H1 (cell line): ENCODE data around the gene FLOT1. TPM values are rescaled to one million over a fixed set of nuclear protein-coding genes. Genes with fewer than 3 reads are reported as not detected.

Experiments used
- CTCF ChIA-PET: fragments of 300-600 bp; sonication (Branson Sonifier 250); formaldehyde crosslinking; loops from one replicate; lab custom pipeline; 2021; ENCODE audit not compliant: partially characterized antibody; lab: Charles Lee
- POLR2A ChIA-PET: fragments of 300-600 bp; sonication (Branson Sonifier 250); formaldehyde crosslinking; loops from one replicate; lab custom pipeline; 2021; ENCODE audit warnings: inconsistent platforms; ENCODE audit not compliant: partially characterized antibody; lab: Charles Lee
- DNase-seq, 2 experiments: peaks; one replicate each; pipeline versions ENCODE4 v3.0.0 to v3.0.0-alpha.2; 2010 to 2022; ENCODE audit warnings: low spot score in 2 of 2, low read depth in 1 of 2, mixed read lengths in 1 of 2
- FAIRE-seq: peaks from 2 replicates; lab custom pipeline; 2011; peaks lifted over from hg19 to GRCh38; lab: Jason Lieb, UNC
- H2AFZ ChIP-seq: 2 replicates; pipeline ENCODE4 v1.8.1; 2012; ENCODE audit warnings: low read length, inconsistent platforms
- H2AK5ac ChIP-seq: 2 replicates; pipeline ENCODE4 v1.6.1; 2013; ENCODE audit warnings: low read depth, low read length
- H2BK120ac ChIP-seq: replicated peaks from 2 replicates; pipeline ENCODE3; 2013; ENCODE audit warnings: low read depth, low read length, inconsistent platforms
- H2BK12ac ChIP-seq: 2 replicates; pipeline ENCODE4 v1.6.1; 2013; ENCODE audit warnings: low read depth, low read length
- H2BK15ac ChIP-seq: 2 replicates; pipeline ENCODE4 v1.6.1; 2013; ENCODE audit warnings: low read length
- H2BK20ac ChIP-seq: 2 replicates; pipeline ENCODE4 v1.6.1; 2013; ENCODE audit warnings: low read length
- H2BK5ac ChIP-seq: 2 replicates; pipeline ENCODE4 v1.6.1; 2013; ENCODE audit warnings: low read depth, low read length
- H3K14ac ChIP-seq: 2 replicates; pipeline ENCODE4 v1.6.1; 2013; ENCODE audit warnings: inconsistent platforms; ENCODE audit not compliant: insufficient read length
- H3K18ac ChIP-seq: 2 replicates; pipeline ENCODE4 v1.6.1; 2013; ENCODE audit warnings: low read length; ENCODE audit errors: extremely low read depth
- H3K23ac ChIP-seq: 2 replicates; pipeline ENCODE4 v1.6.1; 2013; ENCODE audit warnings: inconsistent platforms; ENCODE audit not compliant: insufficient read length
- H3K23me2 ChIP-seq: 2 replicates; pipeline ENCODE4 v1.6.1; 2013; ENCODE audit warnings: low read depth, low read length
- H3K27ac ChIP-seq: 2 replicates; pipeline ENCODE4 v1.6.1; 2011; ENCODE audit warnings: low read depth, low read length, inconsistent platforms
- H3K27me3 ChIP-seq, 4 experiments: replicated peaks in 1 of 4; 1 replicate in 1 of 4; 2 replicates in 3 of 4; pipeline versions ENCODE4 v1.6.1 to v1.8.1; 2011 to 2013; ENCODE audit warnings: low read length in 3 of 4, mild to moderate bottlenecking in 3 of 4, inconsistent platforms in 2 of 4, mixed read lengths in 2 of 4, moderate library complexity in 1 of 4; ENCODE audit not compliant: control insufficient read depth in 3 of 4, insufficient read depth in 3 of 4; ENCODE audit errors: extremely low read depth in 1 of 4
- H3K36me3 ChIP-seq, 4 experiments: 2 replicates each; pipeline versions ENCODE4 v1.6.1 to v1.8.1; 2011 to 2013; ENCODE audit warnings: mild to moderate bottlenecking in 4 of 4, low read length in 3 of 4, moderate library complexity in 2 of 4, control low read depth in 1 of 4, inconsistent platforms in 1 of 4; ENCODE audit not compliant: insufficient read depth in 4 of 4, control insufficient read depth in 2 of 4
- H3K4ac ChIP-seq: replicated peaks from 2 replicates; pipeline ENCODE3; 2013; ENCODE audit warnings: low read length, low read depth, mixed read lengths, inconsistent platforms; ENCODE audit not compliant: insufficient read length
- H3K4me1 ChIP-seq, 4 experiments: replicated peaks in 1 of 4; 1 replicate in 1 of 4; 2 replicates in 3 of 4; pipeline versions ENCODE4 v1.6.1 to v1.8.1; 2011 to 2013; ENCODE audit warnings: low read length in 3 of 4, inconsistent platforms in 2 of 4, mixed read lengths in 1 of 4; ENCODE audit not compliant: insufficient read depth in 4 of 4, control insufficient read depth in 3 of 4
- H3K4me2 ChIP-seq, 2 experiments: 2 replicates each; pipeline versions ENCODE4 v1.6.1 to v1.8.1; 2011 to 2013; ENCODE audit warnings: low read depth in 2 of 2, low read length in 2 of 2, control low read depth in 1 of 2, inconsistent platforms in 1 of 2, mild to moderate bottlenecking in 1 of 2; ENCODE audit not compliant: insufficient read depth in 1 of 2
- H3K4me3 ChIP-seq, 4 experiments: fragments of 200-600, 300-600 bp in 1 of 4; sonication (generic), shearing (Covaris generic), sonication (Bioruptor Twin) in 1 of 4; 2 replicates each; pipeline versions ENCODE4 v1.5.1 to v1.8.1; 2011 to 2016; ENCODE audit warnings: low read length in 4 of 4, low read depth in 3 of 4, control low read depth in 2 of 4, inconsistent platforms in 2 of 4, mild to moderate bottlenecking in 2 of 4, mixed read lengths in 1 of 4, moderate library complexity in 1 of 4; ENCODE audit not compliant: insufficient read depth in 2 of 4; ENCODE audit errors: extremely low read depth in 1 of 4
- H3K56ac ChIP-seq: replicated peaks from 2 replicates; pipeline ENCODE3; 2013; ENCODE audit warnings: low read depth, mild to moderate bottlenecking, mixed read lengths, low read length, inconsistent platforms; ENCODE audit not compliant: insufficient read length
- H3K79me1 ChIP-seq: 2 replicates; pipeline ENCODE4 v1.6.1; 2013; ENCODE audit warnings: low read depth, low read length, control low read depth
- H3K79me2 ChIP-seq, 2 experiments: 2 replicates each; pipeline versions ENCODE4 v1.6.1 to v1.8.1; 2012 to 2013; ENCODE audit warnings: low read length in 2 of 2, mild to moderate bottlenecking in 2 of 2, inconsistent platforms in 1 of 2; ENCODE audit not compliant: insufficient read depth in 2 of 2, control insufficient read depth in 1 of 2
- H3K9ac ChIP-seq, 4 experiments: replicated peaks in 1 of 4; 1 replicate in 1 of 4; 2 replicates in 3 of 4; pipeline versions ENCODE4 v1.6.1 to v1.8.1; 2011 to 2013; ENCODE audit warnings: low read depth in 3 of 4, low read length in 3 of 4, control low read depth in 2 of 4, mild to moderate bottlenecking in 2 of 4, moderate library complexity in 2 of 4, inconsistent platforms in 1 of 4; ENCODE audit errors: extremely low read depth in 1 of 4
- H3K9me3 ChIP-seq, 2 experiments: 2 replicates each; pipeline versions ENCODE4 v1.6.1 to v1.8.1; 2012 to 2013; ENCODE audit warnings: mild to moderate bottlenecking in 2 of 2, moderate library complexity in 2 of 2, control low read depth in 1 of 2, inconsistent platforms in 1 of 2, low read depth in 1 of 2, low read length in 1 of 2, mixed read lengths in 1 of 2; ENCODE audit not compliant: insufficient read depth in 2 of 2
- H4K20me1 ChIP-seq, 2 experiments: replicated peaks in 1 of 2; 2 replicates each; pipeline versions ENCODE3 to v1.8.1; 2011 to 2013; ENCODE audit warnings: inconsistent platforms in 2 of 2, low read length in 2 of 2, mild to moderate bottlenecking in 1 of 2; ENCODE audit not compliant: insufficient read depth in 2 of 2, control insufficient read depth in 1 of 2
- H4K5ac ChIP-seq: 2 replicates; pipeline ENCODE4 v1.6.1; 2013; ENCODE audit warnings: low read length, low read depth, mixed read lengths, inconsistent platforms; ENCODE audit not compliant: insufficient read length
- H4K8ac ChIP-seq: 2 replicates; pipeline ENCODE4 v1.8.0; 2013; ENCODE audit warnings: mild to moderate bottlenecking, moderate library complexity, low read length, inconsistent platforms; ENCODE audit not compliant: insufficient read depth; ENCODE audit errors: extremely low read depth
- H4K91ac ChIP-seq: replicated peaks from 2 replicates; pipeline ENCODE3; 2013; ENCODE audit warnings: low read length, mixed read lengths, inconsistent platforms; ENCODE audit not compliant: insufficient read length
- ASH2L ChIP-seq: fragments of 200-600, 300-600 bp; sonication (generic); IDR thresholded peaks from one replicate; pipeline ENCODE4 v1.7.1; 2017; ENCODE audit warnings: low read length
- CEBPB ChIP-seq: IDR thresholded peaks from 2 replicates; pipeline ENCODE4 v1.6.1; 2012; ENCODE audit warnings: low read depth, low read length
- E2F6 ChIP-seq: IDR thresholded peaks from 2 replicates; pipeline ENCODE4 v1.6.1; 2012; ENCODE audit warnings: inconsistent platforms
- KDM5A ChIP-seq: fragments of 200-600 bp; IDR thresholded peaks from 2 replicates; pipeline ENCODE4 v1.7.1; 2012; ENCODE audit warnings: mild to moderate bottlenecking, low read length, inconsistent platforms, mixed read lengths
- PHF8 ChIP-seq: fragments of 200-600 bp; sonication (generic); conservative IDR thresholded peaks from 2 replicates; pipeline ENCODE4 v1.7.1; 2012; ENCODE audit warnings: low read depth, mild to moderate bottlenecking, inconsistent platforms, low read length, moderate library complexity
- SUZ12 ChIP-seq: fragments of 200-600 bp; sonication (generic); IDR thresholded peaks from 2 replicates; pipeline ENCODE4 v1.6.1; 2012; ENCODE audit warnings: mild to moderate bottlenecking, inconsistent platforms, low read length, moderate library complexity, mixed read lengths
- polyA plus RNA-seq, 7 experiments: library from polyadenylated mRNA; depleted of rRNA in 3 of 7; stranded (reverse) in 5 of 7; unstranded in 2 of 7; fragments of >200 nt in 5 of 7; fragments of 200-250 nt in 2 of 7; gene quantifications; 1 replicate in 5 of 7; 2 replicates in 1 of 7; 4 replicates in 1 of 7; pipeline versions ENCODE4 v1.2.1 to v1.2.3, GENCODE V29; 2011 to 2013; ENCODE audit warnings: missing spikeins in 2 of 7, mixed read lengths in 2 of 7
- total RNA-seq: library from RNA; stranded (reverse); fragmentation: NEBNext Ultra II Directional; extraction: Animal tissue kit (Norgen Biotek cat#: 25700); gene quantifications from 2 replicates; pipeline ENCODE4 v1.2.1, GENCODE V29; 2021

FLOT1 gene
- total and polyA plus RNA-seq, 2 of the 8 experiments (the other 6 are each of a cell fraction or from before 2014, with no cell fraction given), result 87.5 to 88.1 TPM

GRCh38 chr6:30782425-30783014 lies 40.0 kb upstream of the FLOT1 start:
- no peak overlapping the region for H3K4me3 ChIP-seq

More at GRCh38 chr6:30782425-30783014, 40.0 kb upstream of the FLOT1 start:
- Histone ChIP-seq H3K27ac (no peak overlapping the region), H2AK5ac (no peak overlapping the region), H3K4me1 (no peaks in the 10 kb centered on the region), H3K36me3 (no peaks in the 10 kb centered on the region), H3K56ac (no peak overlapping the region), H3K23me2 (no peaks in the 10 kb centered on the region), H2BK15ac (no peak overlapping the region), H3K18ac (no peak overlapping the region), H4K8ac (no peak overlapping the region), H3K23ac (no peak overlapping the region), H2BK20ac (no peak overlapping the region), H3K14ac (no peak overlapping the region), H3K79me1 (no peaks in the 10 kb centered on the region), H3K4ac (no peak overlapping the region), H3K9me3 (no peaks in the 10 kb centered on the region), H4K91ac (no peak overlapping the region), H2BK120ac (no peak overlapping the region), H2BK5ac (no peak overlapping the region), H4K20me1 (no peaks in the 10 kb centered on the region), H3K9ac (no peak overlapping the region), H3K27me3 (0 out of 7 replicates have a peak, but pooled peaks cover 0 to 3% (median 0%) of the 10 kb centered on the region in 4 experiments), H4K5ac (no peak overlapping the region), H3K79me2 (no peaks in the 10 kb centered on the region), H3K4me2 (no peak overlapping the region), H2BK12ac (no peak overlapping the region), H2AFZ (no peak overlapping the region)
- ChIA-PET CTCF (interaction anchor here (1.2 to 1.6 kb wide), 3 partner anchors 8 to 29 kb away, joined by 3 read pairs; no protein-coding TSS in a partner anchor), POLR2A (interaction anchor here (0.6 to 2.5 kb wide), 2 partner anchors 8 to 34 kb away, joined by 3 to 6 read pairs; no protein-coding TSS in a partner anchor)
- FAIRE-seq (no peak), DNase-seq (no peak)
- TF ChIP-seq ASH2L, result no peak
- TF ChIP-seq PHF8, result no peak
- TF ChIP-seq E2F6, result no peak
- TF ChIP-seq KDM5A, result no peak
- TF ChIP-seq SUZ12, result no peak
- 0 out of 2 replicates have a peak, but pooled peaks have one; percentile 15 for TF ChIP-seq CEBPB
